Transverse colon (tissue), 4 donors: ENCODE data around the gene CCDC201.
"Not testable (repeated sequence)": the region's sequence is repeated elsewhere in the genome, so short reads cannot be mapped to it uniquely, and the experiment has no call there.

Source experiments
- POLR2AphosphoS5 ChIP-seq, 3 donors: sonication (generic); formaldehyde crosslinking; IDR thresholded peaks; one replicate each; pipeline ENCODE4 v1.6.1; 2016; ENCODE audit warnings: antibody characterized with exemption in 3 of 3
- TF ChIP-seq, protein P1 (sequence below), 5 experiments: fragments of 200-600 bp in 3 of 5; fragments of 450-650 bp in 2 of 5; sonication (generic) in 3 of 5; IDR thresholded peaks; 1 replicate in 2 of 5; 2 replicates in 3 of 5; pipeline ENCODE4 v1.5.1; 2016 to 2017; ENCODE audit warnings: antibody characterized with exemption in 5 of 5, inconsistent platforms in 3 of 5, mild to moderate bottlenecking in 2 of 5, moderate library complexity in 1 of 5

GRCh38 chr7:45846536-45846935, 26.3 kb downstream of the CCDC201 start:
- TF ChIP-seq, protein P1, sequence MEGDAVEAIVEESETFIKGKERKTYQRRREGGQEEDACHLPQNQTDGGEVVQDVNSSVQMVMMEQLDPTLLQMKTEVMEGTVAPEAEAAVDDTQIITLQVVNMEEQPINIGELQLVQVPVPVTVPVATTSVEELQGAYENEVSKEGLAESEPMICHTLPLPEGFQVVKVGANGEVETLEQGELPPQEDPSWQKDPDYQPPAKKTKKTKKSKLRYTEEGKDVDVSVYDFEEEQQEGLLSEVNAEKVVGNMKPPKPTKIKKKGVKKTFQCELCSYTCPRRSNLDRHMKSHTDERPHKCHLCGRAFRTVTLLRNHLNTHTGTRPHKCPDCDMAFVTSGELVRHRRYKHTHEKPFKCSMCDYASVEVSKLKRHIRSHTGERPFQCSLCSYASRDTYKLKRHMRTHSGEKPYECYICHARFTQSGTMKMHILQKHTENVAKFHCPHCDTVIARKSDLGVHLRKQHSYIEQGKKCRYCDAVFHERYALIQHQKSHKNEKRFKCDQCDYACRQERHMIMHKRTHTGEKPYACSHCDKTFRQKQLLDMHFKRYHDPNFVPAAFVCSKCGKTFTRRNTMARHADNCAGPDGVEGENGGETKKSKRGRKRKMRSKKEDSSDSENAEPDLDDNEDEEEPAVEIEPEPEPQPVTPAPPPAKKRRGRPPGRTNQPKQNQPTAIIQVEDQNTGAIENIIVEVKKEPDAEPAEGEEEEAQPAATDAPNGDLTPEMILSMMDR (IDR thresholded peaks at IDR 0.05): not testable (repeated sequence)
- not testable (repeated sequence) for TF ChIP-seq POLR2AphosphoS5 (IDR thresholded peaks at IDR 0.05)
